AG08395 (cell line): ENCODE data around the gene ZNF101.
"Not testable (repeated sequence)": the region's sequence is repeated elsewhere in the genome, so short reads cannot be mapped to it uniquely, and the experiment has no call there.

Experiments
- DNase-seq: peaks from one replicate; pipeline ENCODE4 v3.0.0; 2012; ENCODE audit warnings: mixed read lengths, low spot score

Gene ZNF101

GRCh38 chr19:19661675-19662251 lies 6.9 kb upstream of the ZNF101 start:
- DNase-seq, result no peak

- DNase-seq, result no peak
Observed at GRCh38 chr19:19662344-19662743, 6.3 kb upstream of the ZNF101 start.

- DNase-seq, result no peak
Observed at GRCh38 chr19:19662871-19663255, 5.8 kb upstream of the ZNF101 start.

GRCh38 chr19:19663256-19664120 lies 5.2 kb upstream of the ZNF101 start, which contains the start of gene ATP13A1:
Gene ATP13A1 (minus strand): TSS chr19:19663676. CDS start chr19:19663666, 10 bp downstream.
- peak; percentile 93 for DNase-seq

- not testable (repeated sequence) for DNase-seq
Observed at GRCh38 chr19:19665420-19665948, 3.2 kb upstream of the ZNF101 start.

GRCh38 chr19:19670070-19670551 lies 1.5 kb downstream of the ZNF101 start:
- DNase-seq, result no peak

- DNase-seq, result no peak
Observed at GRCh38 chr19:19672816-19673215, 4.2 kb downstream of the ZNF101 start.

- no peak for DNase-seq
Observed at GRCh38 chr19:19674315-19674714, 5.7 kb downstream of the ZNF101 start.

GRCh38 chr19:19677579-19677978 lies 8.9 kb downstream of the ZNF101 start:
- DNase-seq, result no peak

- no peak for DNase-seq
Observed at GRCh38 chr19:19679176-19680073, 10.8 kb downstream of the ZNF101 start.

- not testable (repeated sequence) for DNase-seq
Observed at GRCh38 chr19:19686119-19686518, 17.5 kb downstream of the ZNF101 start.

GRCh38 chr19:19686580-19686979 lies 17.9 kb downstream of the ZNF101 start:
- no peak for DNase-seq

GRCh38 chr19:19687090-19687489 lies 18.5 kb downstream of the ZNF101 start:
- DNase-seq, result no peak

- not testable (repeated sequence) for DNase-seq
Observed at GRCh38 chr19:19689023-19689422, 20.4 kb downstream of the ZNF101 start.

- DNase-seq, result no peak
Observed at GRCh38 chr19:19691683-19692082, 23.0 kb downstream of the ZNF101 start.

- no peak for DNase-seq
Observed at GRCh38 chr19:19696386-19696785, 27.7 kb downstream of the ZNF101 start.

GRCh38 chr19:19697589-19697988 lies 28.9 kb downstream of the ZNF101 start:
- DNase-seq, result no peak

- DNase-seq, result not testable (repeated sequence)
Observed at GRCh38 chr19:19700493-19700892, 31.9 kb downstream of the ZNF101 start.

- DNase-seq, result no peak
Observed at GRCh38 chr19:19704836-19705235, 36.2 kb downstream of the ZNF101 start.

- DNase-seq, result no peak
Observed at GRCh38 chr19:19710506-19710905, 41.9 kb downstream of the ZNF101 start.

GRCh38 chr19:19711306-19711933 lies 42.8 kb downstream of the ZNF101 start:
- DNase-seq, result no peak
